ENCODE data around the gene XPO6.

GRCh38 chr16:28259091-28259780 lies 47.5 kb upstream of the XPO6 start:
- TF ChIP-seq CTCF (IDR thresholded peaks at IDR 0.05): no peak
- TF ChIP-seq EZH2phosphoT487 (IDR thresholded peaks at IDR 0.05): no peak
